Activated naive CD4-positive, alpha-beta T cell treated with anti-CD3 and anti-CD28 coated beads, Interleukin-2, amount 10 ng/mL, durations not matched to agents 7 days and 5 days (primary cell): Measurements from ENCODE around the gene RLN3.

Experiments
- CTCF ChIA-PET: fragments of 350-600 bp; sonication (Branson Sonifier 250); formaldehyde crosslinking; loops from one replicate; lab custom pipeline; 2021; ENCODE audit warnings: antibody characterized with exemption; lab: Charles Lee
- DNase-seq: peaks from one replicate; pipeline ENCODE4 v3.0.0-alpha.2; 2020
- H3K27ac Mint-ChIP-seq: one replicate; pipeline ENCODE4 v1.8.0; 2021; ENCODE audit warnings: mild to moderate bottlenecking, moderate library complexity, mixed read lengths
- H3K27me3 Mint-ChIP-seq: one replicate; pipeline ENCODE4 v1.8.0; 2021; ENCODE audit warnings: mild to moderate bottlenecking, mixed read lengths
- H3K36me3 Mint-ChIP-seq: one replicate; pipeline ENCODE4 v1.8.0; 2021; ENCODE audit warnings: mixed read lengths
- H3K4me1 Mint-ChIP-seq: one replicate; pipeline ENCODE4 v1.8.0; 2021; ENCODE audit warnings: mixed read lengths
- H3K4me3 Mint-ChIP-seq: one replicate; pipeline ENCODE4 v1.8.0; 2021; ENCODE audit warnings: mild to moderate bottlenecking, moderate library complexity, mixed read lengths
- H3K9me3 Mint-ChIP-seq: one replicate; pipeline ENCODE4 v1.8.0; 2021; ENCODE audit warnings: mixed read lengths

RLN3 gene

DNA sequence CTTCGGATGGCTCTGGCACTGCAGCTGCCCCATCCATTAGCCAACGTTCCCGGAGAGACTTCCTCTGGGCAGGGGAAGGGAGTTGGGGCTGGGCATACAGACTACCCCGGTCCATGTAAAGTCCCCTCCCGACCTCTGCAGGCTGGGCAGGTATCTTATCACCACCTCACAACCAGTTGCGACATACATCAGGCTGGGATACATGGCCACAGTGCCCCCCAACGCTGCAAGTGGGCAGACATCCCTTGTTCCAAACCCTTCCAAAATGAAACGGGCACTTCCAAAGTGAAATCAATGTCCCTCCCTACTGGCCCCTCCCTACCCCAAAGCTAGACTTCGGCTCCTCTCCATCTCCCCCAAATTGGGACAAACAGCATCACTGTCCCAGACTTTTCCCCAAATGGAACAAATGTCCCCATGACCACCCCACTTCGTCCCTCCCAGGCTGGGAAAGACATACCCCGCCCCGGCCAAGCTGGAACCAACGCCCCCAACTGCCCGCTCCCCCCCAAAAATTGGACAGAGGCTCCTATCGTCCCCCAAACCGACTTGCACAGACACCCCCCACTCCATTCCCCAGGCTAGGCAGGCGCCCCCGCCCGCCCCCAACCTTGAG, 28.9 kb downstream of the RLN3 start:
- H3K36me3 Mint-ChIP-seq, result peaks cover 19% of the 10 kb centered on the region
- peaks cover 72% of the 10 kb centered on the region for H3K27me3 Mint-ChIP-seq
- no peaks in the 10 kb centered on the region for H3K9me3 Mint-ChIP-seq
- no peak overlapping the region for H3K27ac Mint-ChIP-seq
- peak overlapping the region; percentile 34 for H3K4me3 Mint-ChIP-seq
- DNase-seq, result no peak
- peaks cover 21% of the 10 kb centered on the region for H3K4me1 Mint-ChIP-seq
- CTCF ChIA-PET, result interaction anchor here (0.8 to 6.1 kb wide), 8 partner anchors 8 to 184 kb away, joined by 3 to 70 read pairs (median 5); partner anchors contain the start of genes DCAF15 and MISP3

- H3K4me3 Mint-ChIP-seq, result no peak overlapping the region
- H3K27me3 Mint-ChIP-seq, result peaks cover 79% of the 10 kb centered on the region
- no peak for DNase-seq
- CTCF ChIA-PET, result interaction anchor here (0.7 to 6.1 kb wide), 21 partner anchors 10 to 183 kb away, joined by 3 to 70 read pairs (median 6); partner anchors contain the start of genes ASF1B, DCAF15, MISP3 and RFX1
- no peak overlapping the region for H3K27ac Mint-ChIP-seq
- peaks cover 21% of the 10 kb centered on the region for H3K4me1 Mint-ChIP-seq
- peaks cover 6% of the 10 kb centered on the region for H3K36me3 Mint-ChIP-seq
- H3K9me3 Mint-ChIP-seq, result no peaks in the 10 kb centered on the region
Measured at GRCh38 chr19:14058182-14059092, 30.5 kb downstream of the RLN3 start.

- CTCF ChIA-PET, result interaction anchor here (0.7 to 6.1 kb wide), 26 partner anchors 11 to 184 kb away, joined by 3 to 70 read pairs (median 4); partner anchors contain the start of genes ASF1B, DCAF15, MISP3 and PODNL1
- H3K4me3 Mint-ChIP-seq, result no peak overlapping the region
- H3K9me3 Mint-ChIP-seq, result no peaks in the 10 kb centered on the region
- peak; percentile 69 for DNase-seq
- peaks cover 21% of the 10 kb centered on the region for H3K4me1 Mint-ChIP-seq
- peaks cover 79% of the 10 kb centered on the region for H3K27me3 Mint-ChIP-seq
- no peak overlapping the region for H3K27ac Mint-ChIP-seq
- peaks cover 2% of the 10 kb centered on the region for H3K36me3 Mint-ChIP-seq
Measured at GRCh38 chr19:14059093-14059480, 31.1 kb downstream of the RLN3 start.

DNA sequence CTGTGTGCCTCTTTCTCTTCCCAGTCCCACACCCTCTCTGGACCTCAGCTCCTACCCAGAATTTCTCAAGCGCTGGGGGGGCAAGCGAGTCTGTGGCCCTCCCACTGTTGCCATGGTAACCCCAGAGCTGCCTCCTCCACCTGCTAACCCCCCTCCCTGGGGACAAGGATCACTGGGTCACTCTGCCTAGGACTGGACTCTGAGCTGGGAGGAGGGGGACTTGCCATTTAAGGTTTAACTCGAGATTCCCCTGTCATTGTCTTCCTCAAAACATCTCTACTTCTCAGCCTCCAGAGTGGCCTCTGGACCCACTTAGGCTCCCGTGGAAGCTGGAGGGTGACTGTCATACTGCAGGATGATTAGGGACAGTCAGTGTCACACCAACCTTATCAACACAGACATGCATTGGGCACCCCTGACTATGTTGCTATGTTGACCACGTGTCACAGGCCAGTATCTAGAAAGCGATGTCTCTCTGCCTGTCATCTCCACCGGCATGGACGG, 31.8 kb downstream of the RLN3 start:
- H3K4me3 Mint-ChIP-seq, result no peak overlapping the region
- H3K9me3 Mint-ChIP-seq, result no peaks in the 10 kb centered on the region
- peaks cover 75% of the 10 kb centered on the region for H3K27me3 Mint-ChIP-seq
- CTCF ChIA-PET, result interaction anchor here (0.6 to 6.1 kb wide), 21 partner anchors 11 to 179 kb away, joined by 3 to 70 read pairs (median 5); partner anchors contain the start of genes ASF1B, DCAF15, MISP3 and PODNL1
- no peak overlapping the region for H3K27ac Mint-ChIP-seq
- peaks cover 21% of the 10 kb centered on the region for H3K4me1 Mint-ChIP-seq
- no peaks in the 10 kb centered on the region for H3K36me3 Mint-ChIP-seq
- no peak for DNase-seq

DNA sequence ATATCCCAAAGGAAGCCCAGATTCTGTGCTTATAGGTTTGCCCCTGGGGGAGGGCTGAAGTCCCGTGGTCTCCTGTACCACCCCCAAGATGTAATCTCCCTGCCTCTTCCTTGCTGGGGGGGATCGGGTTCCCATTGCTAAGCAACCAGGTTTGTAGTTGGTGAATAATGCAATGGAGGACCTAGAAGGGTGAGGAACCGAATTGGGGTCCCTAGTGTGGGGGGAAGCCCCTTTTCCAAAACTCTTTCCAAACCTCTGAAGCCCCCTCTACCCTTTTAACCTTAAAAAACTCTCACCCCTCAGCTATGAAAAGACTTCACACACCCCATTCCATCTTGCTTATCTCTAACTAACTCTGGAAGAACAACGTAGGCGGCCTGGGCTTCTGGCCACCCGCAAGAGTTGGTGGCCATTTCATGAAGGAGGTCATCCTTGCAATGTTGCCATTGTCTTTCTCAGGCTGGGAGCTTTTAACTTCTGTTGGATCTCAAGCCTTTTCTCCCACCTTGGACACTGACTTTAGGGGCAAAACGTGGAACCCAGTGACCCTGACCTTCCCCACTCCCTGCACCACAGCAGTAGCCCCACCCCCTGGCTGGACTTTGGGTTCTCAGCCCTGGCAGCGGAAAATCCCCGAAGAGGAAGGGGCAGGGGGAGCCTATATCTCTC, 33.3 kb downstream of the RLN3 start:
- Mint-ChIP-seq H3K36me3 (no peaks in the 10 kb centered on the region), H3K4me1 (peaks cover 21% of the 10 kb centered on the region), H3K27ac (no peak overlapping the region), H3K27me3 (peaks cover 66% of the 10 kb centered on the region), H3K9me3 (no peaks in the 10 kb centered on the region), H3K4me3 (no peak overlapping the region)
- no peak for DNase-seq
- CTCF ChIA-PET, result interaction anchor here (0.6 to 6.1 kb wide), 8 partner anchors 10 to 180 kb away, joined by 3 to 70 read pairs (median 8); partner anchors contain the start of gene MISP3

- H3K36me3 Mint-ChIP-seq, result no peaks in the 10 kb centered on the region
- H3K27me3 Mint-ChIP-seq, result peaks cover 65% of the 10 kb centered on the region
- no peak within 1 kb of the TSS for H3K4me3 Mint-ChIP-seq
- H3K9me3 Mint-ChIP-seq, result no peaks in the 10 kb centered on the region
- peaks cover 18% of the 10 kb centered on the region for H3K4me1 Mint-ChIP-seq
- no peak within 1 kb of the TSS for H3K27ac Mint-ChIP-seq
- CTCF ChIA-PET, result interaction anchor here (4.9 kb wide), 1 partner anchor 13 kb away, joined by 56 read pairs; no protein-coding TSS in a partner anchor
- DNase-seq, result no peak
Measured at GRCh38 chr19:14061751-14062557, 34.0 kb downstream of the RLN3 start, which contains the start of gene PALM3. Gene PALM3, minus strand, starts transcription at chr19:14062076. Its CDS starts 96 bp downstream, at chr19:14061980.

GRCh38 chr19:14062558-14062855, 34.6 kb downstream of the RLN3 start:
- Mint-ChIP-seq H3K27me3 (peaks cover 62% of the 10 kb centered on the region), H3K4me1 (peaks cover 17% of the 10 kb centered on the region), H3K4me3 (no peak overlapping the region), H3K27ac (no peak overlapping the region), H3K36me3 (no peaks in the 10 kb centered on the region), H3K9me3 (no peaks in the 10 kb centered on the region)
- CTCF ChIA-PET, result no interaction called here
- no peak for DNase-seq

DNA sequence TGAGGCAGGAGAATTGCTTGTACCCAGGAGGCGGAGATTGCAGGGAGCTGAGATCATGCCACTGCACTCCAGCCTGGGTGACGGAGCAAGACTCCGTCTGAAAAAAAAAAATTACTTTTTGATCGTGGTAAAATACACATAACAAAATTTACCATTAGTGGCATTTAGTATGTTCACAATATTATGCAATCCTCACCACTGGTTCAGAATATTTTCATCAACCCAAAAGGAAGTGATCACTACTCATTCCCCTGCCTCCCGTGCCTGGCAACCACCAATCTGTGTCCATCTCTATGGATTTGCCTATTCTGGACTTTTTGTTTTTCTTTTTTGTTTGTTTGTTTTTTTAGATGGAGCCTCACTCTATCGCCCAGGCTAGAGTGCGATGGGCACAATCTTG, 35.2 kb downstream of the RLN3 start:
- H3K27ac Mint-ChIP-seq, result no peak overlapping the region
- H3K27me3 Mint-ChIP-seq, result peaks cover 57% of the 10 kb centered on the region
- H3K9me3 Mint-ChIP-seq, result no peaks in the 10 kb centered on the region
- no peaks in the 10 kb centered on the region for H3K36me3 Mint-ChIP-seq
- peaks cover 12% of the 10 kb centered on the region for H3K4me1 Mint-ChIP-seq
- no peak overlapping the region for H3K4me3 Mint-ChIP-seq
- CTCF ChIA-PET, result no interaction called here
- DNase-seq, result no peak

DNA sequence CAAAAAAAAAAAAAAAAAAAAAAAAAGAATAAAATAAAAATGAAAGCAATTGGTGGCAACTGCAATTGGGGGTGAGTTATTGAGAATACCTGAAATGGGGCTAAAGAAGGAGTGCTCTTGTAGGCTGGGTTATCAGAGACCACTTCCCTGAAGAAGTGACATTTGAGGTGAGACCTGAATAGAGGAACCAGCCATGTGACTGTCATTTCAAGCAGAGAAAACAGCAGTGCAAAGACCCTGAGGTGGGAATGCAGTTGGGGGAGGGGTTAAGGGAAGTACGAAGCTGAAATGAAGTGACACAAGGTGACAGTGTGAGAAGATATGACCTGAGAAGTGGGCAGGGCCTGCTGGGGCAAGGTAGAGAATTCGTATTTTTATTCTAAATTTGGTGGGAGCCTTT, 38.2 kb downstream of the RLN3 start:
- H3K4me3 Mint-ChIP-seq, result no peak overlapping the region
- CTCF ChIA-PET, result no interaction called here
- H3K27me3 Mint-ChIP-seq, result peaks cover 50% of the 10 kb centered on the region

GRCh38 chr19:14070268-14071050, 42.5 kb downstream of the RLN3 start:
- CTCF ChIA-PET, result interaction anchor here (1.2 to 6.7 kb wide), 5 partner anchors 12 to 195 kb away, joined by 3 to 70 read pairs (median 6); no protein-coding TSS in a partner anchor
- H3K27me3 Mint-ChIP-seq, result peaks cover 71% of the 10 kb centered on the region
- no peaks in the 10 kb centered on the region for H3K9me3 Mint-ChIP-seq
- no peak overlapping the region for H3K4me3 Mint-ChIP-seq
- H3K4me1 Mint-ChIP-seq, result peaks cover 25% of the 10 kb centered on the region
- no peak for DNase-seq
- no peak overlapping the region for H3K27ac Mint-ChIP-seq
- H3K36me3 Mint-ChIP-seq, result no peaks in the 10 kb centered on the region

More for the DNA sequence above, 38.2 kb downstream of the RLN3 start:
- H3K9me3 Mint-ChIP-seq, result no peaks in the 10 kb centered on the region
- no peak for DNase-seq
- peaks cover 2% of the 10 kb centered on the region for H3K4me1 Mint-ChIP-seq
- H3K36me3 Mint-ChIP-seq, result no peaks in the 10 kb centered on the region
- H3K27ac Mint-ChIP-seq, result no peak overlapping the region

- CTCF ChIA-PET, result interaction anchor here (0.7 to 6.7 kb wide), 13 partner anchors 9 to 197 kb away, joined by 3 to 70 read pairs (median 5); partner anchors contain the start of genes ASF1B and IL27RA
- DNase-seq, result peak; percentile 54
- Mint-ChIP-seq H3K9me3 (no peaks in the 10 kb centered on the region), H3K4me3 (peak within 1 kb of the TSS; percentile 91), H3K36me3 (no peaks in the 10 kb centered on the region), H3K27ac (peak within 1 kb of the TSS; percentile 85), H3K4me1 (peaks cover 32% of the 10 kb centered on the region), H3K27me3 (peaks cover 59% of the 10 kb centered on the region)
Measured at GRCh38 chr19:14072535-14073260, 44.8 kb downstream of the RLN3 start, which contains the start of gene MISP3. Gene MISP3, plus strand, starts transcription at chr19:14072786. Its CDS starts 524 bp downstream, at chr19:14073310.
